DOHH2 (cell line): ENCODE measurements around the gene RGS10.

Experiments used
- H3F3A ChIP-seq: fragments of 200-600 bp; sonication (generic), shearing (Covaris generic); 2 replicates; pipeline ENCODE4 v1.6.0; 2016; ENCODE audit warnings: antibody characterized with exemption, mild to moderate bottlenecking; ENCODE audit not compliant: control insufficient read depth, insufficient read depth
- H3K27ac ChIP-seq: fragments of 200-600 bp; sonication (generic); 2 replicates; pipeline ENCODE4 v1.5.1; 2014; ENCODE audit warnings: low read depth, mild to moderate bottlenecking, low read length, moderate library complexity
- H3K27me3 ChIP-seq: fragments of 200-600 bp; sonication (generic); 2 replicates; pipeline ENCODE4 v1.6.1; 2014; ENCODE audit warnings: mild to moderate bottlenecking, low read length, mixed read lengths; ENCODE audit not compliant: control insufficient read depth
- H3K36me3 ChIP-seq: fragments of 200-600 bp; sonication (generic); 2 replicates; pipeline ENCODE4 v1.6.1; 2014; ENCODE audit warnings: mild to moderate bottlenecking, low read length, moderate library complexity, mixed read lengths; ENCODE audit not compliant: control insufficient read depth
- H3K4me1 ChIP-seq: fragments of 200-600 bp; sonication (generic); 2 replicates; pipeline ENCODE4 v1.6.1; 2014; ENCODE audit warnings: mild to moderate bottlenecking, low read length, mixed read lengths; ENCODE audit not compliant: control insufficient read depth
- H3K4me2 ChIP-seq: fragments of 200-600 bp; sonication (generic); 2 replicates; pipeline ENCODE4 v1.6.0; 2014; ENCODE audit warnings: mild to moderate bottlenecking, low read length, moderate library complexity
- H3K4me3 ChIP-seq: fragments of 200-600 bp; sonication (generic); 2 replicates; pipeline ENCODE4 v1.5.1; 2014; ENCODE audit warnings: mild to moderate bottlenecking, low read length, mixed read lengths
- H3K79me2 ChIP-seq: fragments of 200-600 bp; sonication (generic); 2 replicates; pipeline ENCODE4 v1.6.1; 2014; ENCODE audit warnings: mild to moderate bottlenecking, low read length, mixed read lengths; ENCODE audit not compliant: control insufficient read depth
- H3K9me2 ChIP-seq: fragments of 200-600 bp; sonication (generic); replicated peaks from 2 replicates; pipeline ENCODE4 v1.6.1; 2014; ENCODE audit warnings: mild to moderate bottlenecking, low read length, mixed read lengths; ENCODE audit not compliant: control insufficient read depth
- H3K9me3 ChIP-seq: fragments of 200-600 bp; sonication (generic); 2 replicates; pipeline ENCODE4 v1.6.1; 2014; ENCODE audit warnings: antibody characterized with exemption, low read length, mixed read lengths; ENCODE audit not compliant: control insufficient read depth, insufficient read depth
- H4K20me1 ChIP-seq: fragments of 200-600 bp; sonication (generic); 2 replicates; pipeline ENCODE4 v1.6.0; 2014; ENCODE audit warnings: low read depth, mild to moderate bottlenecking, antibody characterized with exemption, low read length, moderate library complexity; ENCODE audit not compliant: control insufficient read depth, insufficient read depth
- EZH2phosphoT487 ChIP-seq: fragments of 200-600 bp; sonication (generic); IDR thresholded peaks from 2 replicates; pipeline ENCODE4 v1.6.1; 2017; ENCODE audit warnings: borderline replicate concordance, mild to moderate bottlenecking, antibody characterized with exemption, low read length, moderate library complexity, mixed read lengths
- TF ChIP-seq, protein P1 (sequence below): fragments of 200-600 bp; sonication (generic); IDR thresholded peaks from one replicate; pipeline ENCODE4 v1.5.1; 2014; ENCODE audit warnings: antibody characterized with exemption, mild to moderate bottlenecking, low read depth, low read length; ENCODE audit not compliant: poor library complexity, severe bottlenecking

RGS10 gene

GRCh38 chr10:119455609-119456434 is 86.7 kb downstream of the RGS10 start:
- TF ChIP-seq, protein P1, sequence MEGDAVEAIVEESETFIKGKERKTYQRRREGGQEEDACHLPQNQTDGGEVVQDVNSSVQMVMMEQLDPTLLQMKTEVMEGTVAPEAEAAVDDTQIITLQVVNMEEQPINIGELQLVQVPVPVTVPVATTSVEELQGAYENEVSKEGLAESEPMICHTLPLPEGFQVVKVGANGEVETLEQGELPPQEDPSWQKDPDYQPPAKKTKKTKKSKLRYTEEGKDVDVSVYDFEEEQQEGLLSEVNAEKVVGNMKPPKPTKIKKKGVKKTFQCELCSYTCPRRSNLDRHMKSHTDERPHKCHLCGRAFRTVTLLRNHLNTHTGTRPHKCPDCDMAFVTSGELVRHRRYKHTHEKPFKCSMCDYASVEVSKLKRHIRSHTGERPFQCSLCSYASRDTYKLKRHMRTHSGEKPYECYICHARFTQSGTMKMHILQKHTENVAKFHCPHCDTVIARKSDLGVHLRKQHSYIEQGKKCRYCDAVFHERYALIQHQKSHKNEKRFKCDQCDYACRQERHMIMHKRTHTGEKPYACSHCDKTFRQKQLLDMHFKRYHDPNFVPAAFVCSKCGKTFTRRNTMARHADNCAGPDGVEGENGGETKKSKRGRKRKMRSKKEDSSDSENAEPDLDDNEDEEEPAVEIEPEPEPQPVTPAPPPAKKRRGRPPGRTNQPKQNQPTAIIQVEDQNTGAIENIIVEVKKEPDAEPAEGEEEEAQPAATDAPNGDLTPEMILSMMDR, result no peak
- TF ChIP-seq EZH2phosphoT487, result no peak
- peaks cover 25% of the 10 kb centered on the region for H3K4me1 ChIP-seq
- no peaks in the 10 kb centered on the region for H3K36me3 ChIP-seq
- H3K9me2 ChIP-seq, result no peaks in the 10 kb centered on the region
- H3K4me2 ChIP-seq, result peak overlapping the region; percentile 42
- H3K27me3 ChIP-seq, result no peaks in the 10 kb centered on the region
- no peak overlapping the region for H3K27ac ChIP-seq
- H3K79me2 ChIP-seq, result no peaks in the 10 kb centered on the region
- H3F3A ChIP-seq, result no peaks in the 10 kb centered on the region
- H3K4me3 ChIP-seq, result peak overlapping the region; percentile 19
- no peaks in the 10 kb centered on the region for H4K20me1 ChIP-seq
- H3K9me3 ChIP-seq, result no peaks in the 10 kb centered on the region

- Histone ChIP-seq H3K36me3 (no peaks in the 10 kb centered on the region), H3K9me2 (no peaks in the 10 kb centered on the region), H3K4me1 (peaks cover 28% of the 10 kb centered on the region), H3K27ac (no peak overlapping the region), H3K9me3 (no peaks in the 10 kb centered on the region), H3K27me3 (no peaks in the 10 kb centered on the region), H3K79me2 (no peaks in the 10 kb centered on the region), H3K4me3 (no peak overlapping the region), H3K4me2 (no peak overlapping the region), H3F3A (no peaks in the 10 kb centered on the region), H4K20me1 (no peaks in the 10 kb centered on the region)
- TF ChIP-seq, protein P1, result no peak
- no peak for TF ChIP-seq EZH2phosphoT487
Measured at GRCh38 chr10:119454990-119455389, 87.5 kb downstream of the RGS10 start.

DNA sequence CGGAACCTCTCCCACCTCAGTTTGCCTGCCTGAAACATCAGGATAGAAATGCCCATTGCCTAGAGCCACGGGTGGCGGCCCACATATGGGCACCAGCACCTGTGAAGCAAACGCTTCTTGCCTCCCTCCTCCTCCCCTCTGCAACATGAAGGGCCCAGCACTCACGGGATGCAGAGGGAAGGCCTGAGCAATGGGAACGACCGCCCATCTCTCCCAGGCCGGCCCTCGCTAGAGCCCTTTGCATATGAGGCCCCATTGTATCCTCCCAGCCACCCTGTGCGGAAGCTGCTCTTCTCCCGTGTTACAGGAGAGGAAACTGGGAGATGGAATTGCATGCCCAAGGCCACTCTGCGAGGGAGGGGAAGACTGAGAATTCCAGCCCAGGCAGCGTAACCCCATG is 88.2 kb downstream of the RGS10 start:
- no peaks in the 10 kb centered on the region for H3K36me3 ChIP-seq
- H3K9me3 ChIP-seq, result no peaks in the 10 kb centered on the region
- no peak overlapping the region for H3K4me3 ChIP-seq
- no peak for TF ChIP-seq EZH2phosphoT487
- TF ChIP-seq, protein P1, result no peak
- H3K4me1 ChIP-seq, result peaks cover 35% of the 10 kb centered on the region
- no peaks in the 10 kb centered on the region for H4K20me1 ChIP-seq
- no peaks in the 10 kb centered on the region for H3K79me2 ChIP-seq
- no peaks in the 10 kb centered on the region for H3K9me2 ChIP-seq
- no peaks in the 10 kb centered on the region for H3K27me3 ChIP-seq
- no peak overlapping the region for H3K4me2 ChIP-seq
- H3K27ac ChIP-seq, result no peak overlapping the region
- H3F3A ChIP-seq, result no peaks in the 10 kb centered on the region
